HG03175 (cell line): ENCODE measurements around the gene CST9.
"Not testable (repeated sequence)": the region's sequence is repeated elsewhere in the genome, so short reads cannot be mapped to it uniquely, and the experiment has no call there.

Experiments
- ATAC-seq: cut with Tn5 transposase; IDR thresholded peaks from one replicate; pipeline ENCODE4 v1.9.1; 2021; ENCODE audit warnings: mild to moderate bottlenecking, moderate library complexity; ENCODE audit not compliant: unreplicated experiment

Gene CST9

DNA sequence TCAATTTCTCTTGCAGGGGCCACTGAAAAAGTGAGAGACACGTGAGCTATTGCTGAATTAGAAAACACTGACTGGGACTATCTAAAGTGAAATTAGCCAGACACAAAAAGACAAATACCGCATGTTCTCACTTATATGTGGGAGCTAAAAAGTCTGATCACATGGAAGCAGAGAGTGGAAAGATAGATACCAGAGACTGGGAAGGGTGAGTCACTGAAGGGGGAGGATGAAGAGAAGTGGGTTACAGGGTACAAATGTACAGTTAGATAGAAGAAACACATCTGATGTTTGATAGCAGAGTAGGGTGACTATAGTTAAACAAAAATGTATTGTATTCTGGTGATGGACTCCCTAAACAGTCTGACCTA lies 18.6 kb upstream of the CST9 start:
- no peak for ATAC-seq

GRCh38 chr20:23623666-23624323 lies 18.1 kb upstream of the CST9 start:
- ATAC-seq, result no peak

- peak; percentile 79 for ATAC-seq
These were observed 17.2 kb upstream of the CST9 start for GRCh38 chr20:23622839-23623343.

DNA sequence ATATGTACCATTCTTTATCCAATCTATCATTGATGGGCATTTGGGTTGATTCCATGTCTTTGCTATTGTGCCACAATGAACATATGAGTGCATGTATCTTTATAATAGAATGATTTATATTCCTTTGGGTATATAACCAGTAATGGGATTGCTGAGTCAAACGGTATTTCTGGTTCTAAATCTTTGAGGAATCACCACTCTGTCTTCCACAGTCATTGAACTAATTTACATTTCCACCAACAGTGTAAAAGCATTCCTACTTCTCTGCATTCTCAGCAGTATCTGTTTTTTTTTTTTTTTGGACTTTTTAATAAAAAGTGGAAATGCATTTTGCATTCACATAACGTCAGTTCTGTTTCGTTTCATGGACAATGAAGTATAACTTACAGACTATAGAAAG lies 16.7 kb upstream of the CST9 start:
- ATAC-seq, result not testable (repeated sequence)

DNA sequence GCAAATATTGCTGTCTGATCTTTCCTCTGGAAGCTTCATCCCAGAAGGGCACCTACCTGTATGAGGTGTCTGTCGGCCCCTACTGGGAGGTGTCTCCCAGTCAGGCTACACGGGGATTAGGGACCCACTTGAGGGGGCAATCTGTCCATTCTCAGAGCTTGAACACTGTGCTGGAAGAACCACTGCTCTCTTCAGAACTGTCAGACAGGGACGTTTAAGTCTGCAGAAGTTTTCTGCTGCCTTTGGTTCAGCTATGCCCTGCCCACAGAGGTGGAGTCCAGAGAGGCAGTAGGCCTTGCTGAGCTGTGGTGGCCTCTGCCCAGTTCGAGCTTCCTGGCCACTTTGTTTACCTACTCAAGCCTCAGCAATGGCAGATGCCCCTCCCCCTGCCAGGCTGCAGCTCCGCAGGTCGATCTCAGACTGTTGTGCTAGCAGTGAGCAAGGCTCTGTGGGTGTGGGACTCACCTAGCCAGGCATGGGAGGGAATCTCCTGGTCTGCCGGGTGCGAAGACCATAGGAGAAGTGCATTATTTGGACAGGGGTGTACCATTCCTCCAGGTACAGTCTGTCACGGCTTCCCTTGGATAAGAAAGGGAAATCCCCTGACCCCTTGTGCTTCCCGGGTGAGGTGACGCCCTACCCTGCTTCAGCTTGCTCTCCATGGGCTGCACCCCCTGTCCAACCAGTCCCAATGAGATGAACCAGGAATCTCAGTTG lies 15.1 kb upstream of the CST9 start:
- ATAC-seq, result not testable (repeated sequence)

- ATAC-seq, result no peak
These were observed 8.4 kb upstream of the CST9 start for GRCh38 chr20:23614163-23614562.

DNA sequence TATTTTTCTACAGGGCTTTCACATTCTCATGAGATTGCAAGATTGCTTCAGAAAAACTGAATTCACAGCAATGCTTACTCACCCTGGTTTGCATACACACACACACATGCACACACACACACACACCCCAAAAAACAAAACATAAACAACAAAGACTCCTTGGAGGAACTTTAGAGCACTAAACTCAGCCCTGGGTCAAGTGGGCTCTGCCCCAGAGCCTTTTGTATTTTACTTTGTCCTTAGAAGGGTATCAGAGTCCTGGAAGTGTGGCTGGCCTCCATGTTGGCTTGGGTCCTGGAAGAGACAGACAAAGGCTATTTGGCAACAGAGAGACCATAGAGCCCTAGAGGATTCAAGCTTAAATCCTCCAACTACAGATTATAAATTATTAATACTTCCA lies 8.0 kb upstream of the CST9 start:
- ATAC-seq, result no peak

GRCh38 chr20:23612396-23612795 lies 6.7 kb upstream of the CST9 start:
- ATAC-seq, result no peak

DNA sequence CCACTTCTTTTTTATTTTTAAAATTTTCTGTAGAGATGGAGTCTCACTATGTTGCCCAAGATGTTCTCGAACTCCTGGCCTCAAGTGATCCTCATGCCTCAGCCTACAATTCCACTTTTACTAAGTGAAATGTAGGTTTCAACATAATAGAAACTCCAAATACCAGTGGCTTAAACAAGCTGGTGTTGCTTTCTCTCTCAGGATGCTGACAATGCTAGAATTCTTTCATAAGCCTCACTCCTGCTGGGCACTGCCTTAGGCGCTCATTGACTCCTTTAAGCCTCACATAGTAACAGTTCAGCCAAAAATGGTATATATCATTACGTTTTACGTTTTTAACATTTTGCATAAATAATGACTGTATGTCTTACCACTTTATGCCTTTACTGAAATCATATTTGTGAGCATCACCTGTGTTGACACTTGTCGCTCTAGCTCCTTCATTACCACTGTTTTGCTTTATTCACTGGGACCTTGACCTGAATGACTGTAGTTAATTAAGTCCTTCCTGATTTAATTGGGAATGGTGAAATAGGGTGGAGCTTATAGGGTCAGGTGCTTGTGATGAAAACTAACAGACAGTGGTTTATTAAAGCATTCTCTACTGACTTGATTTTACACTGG lies 3.9 kb upstream of the CST9 start:
- no peak for ATAC-seq

DNA sequence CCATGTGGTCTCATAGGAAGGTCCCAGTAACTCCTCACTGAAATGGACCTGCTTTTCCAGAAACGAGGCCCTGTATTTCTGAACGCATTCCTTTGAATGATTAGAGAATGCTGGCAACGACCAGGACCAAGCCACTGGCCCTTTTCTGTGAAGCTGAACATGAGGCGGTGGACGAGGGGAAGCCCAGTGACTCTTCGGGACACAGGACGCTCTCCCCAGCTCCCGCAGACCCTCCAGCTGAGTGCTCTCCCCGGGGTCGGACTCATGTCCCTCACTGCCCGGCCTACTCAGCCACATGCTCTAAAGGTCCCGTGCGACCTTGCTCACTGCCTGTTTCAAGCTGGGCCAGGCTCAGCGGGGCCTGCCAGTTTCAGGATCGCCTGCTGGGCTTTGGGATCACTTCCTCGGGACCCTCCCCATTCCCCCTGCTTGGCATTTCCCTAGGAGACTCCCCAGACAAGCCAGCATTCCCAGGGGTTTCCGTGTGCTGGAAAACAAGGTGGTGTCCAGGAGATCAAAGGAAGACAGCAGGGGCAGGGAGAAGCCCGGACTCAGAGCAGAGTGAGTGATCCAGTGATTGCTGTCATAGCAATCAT lies 2.6 kb upstream of the CST9 start:
- ATAC-seq, result no peak

GRCh38 chr20:23607497-23608245 lies 2.0 kb upstream of the CST9 start:
- ATAC-seq, result no peak

GRCh38 chr20:23606652-23607049 lies 934 bp upstream of the CST9 start:
- peak; percentile 96 for ATAC-seq

DNA sequence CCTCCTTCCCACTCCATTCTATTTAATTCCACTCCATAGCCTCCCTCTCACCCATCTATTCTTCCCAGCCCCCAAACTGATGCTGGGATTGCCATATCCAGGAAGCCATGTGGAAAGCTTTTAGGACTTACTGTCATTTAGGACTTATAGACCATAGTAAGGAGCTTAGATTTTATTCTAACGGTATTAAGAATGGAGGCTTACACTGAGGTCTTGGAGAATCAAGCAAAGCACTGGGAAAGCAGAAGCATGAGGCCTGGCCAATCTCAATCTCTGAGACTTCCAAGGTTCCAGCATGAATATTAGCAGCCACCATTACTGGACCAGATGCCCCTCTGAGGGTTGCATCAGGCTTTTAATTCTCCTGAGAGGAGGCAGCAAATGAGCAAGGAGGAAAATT lies 1.4 kb downstream of the CST9 start:
- no peak for ATAC-seq

DNA sequence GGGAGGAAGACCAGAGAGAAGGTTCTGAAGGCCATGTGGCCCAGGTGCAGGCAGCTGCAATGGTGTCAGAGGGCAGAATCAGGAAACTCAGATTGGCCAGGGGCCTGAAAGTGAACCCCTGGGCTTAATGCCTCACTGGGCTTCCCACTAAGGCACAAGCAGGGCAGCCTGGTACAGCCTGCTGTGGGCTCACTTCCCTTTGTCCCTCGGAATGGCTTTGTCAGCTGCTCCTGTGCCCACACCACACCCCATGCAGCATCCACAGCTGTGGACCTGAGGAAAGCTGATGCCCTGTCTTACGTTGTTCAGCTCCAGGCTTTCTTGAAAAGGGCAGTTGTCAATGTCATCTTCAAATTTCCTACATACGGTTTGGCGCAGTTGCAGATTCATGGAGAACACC lies 2.4 kb downstream of the CST9 start:
- no peak for ATAC-seq

- ATAC-seq, result no peak
These were observed 3.0 kb downstream of the CST9 start for GRCh38 chr20:23602699-23603098.

DNA sequence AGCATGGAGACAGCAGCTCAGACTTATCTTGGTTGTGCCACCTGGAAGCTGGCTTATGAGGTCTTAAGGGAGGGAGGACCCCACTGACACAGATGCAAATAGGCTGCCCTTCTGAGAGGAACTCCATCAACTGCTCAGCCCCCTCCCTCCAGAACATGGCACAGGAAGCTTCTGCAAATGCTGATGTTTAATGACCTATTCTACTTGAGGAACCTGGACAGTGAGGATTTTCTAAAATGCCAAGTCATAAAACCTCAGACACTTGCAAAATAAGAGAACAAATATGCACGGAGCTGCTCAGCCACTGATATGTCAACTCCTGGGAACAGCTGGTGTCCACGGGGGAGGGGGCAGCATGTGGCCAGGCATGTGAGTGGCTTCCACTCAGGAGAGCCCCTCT lies 3.5 kb downstream of the CST9 start:
- no peak for ATAC-seq

DNA sequence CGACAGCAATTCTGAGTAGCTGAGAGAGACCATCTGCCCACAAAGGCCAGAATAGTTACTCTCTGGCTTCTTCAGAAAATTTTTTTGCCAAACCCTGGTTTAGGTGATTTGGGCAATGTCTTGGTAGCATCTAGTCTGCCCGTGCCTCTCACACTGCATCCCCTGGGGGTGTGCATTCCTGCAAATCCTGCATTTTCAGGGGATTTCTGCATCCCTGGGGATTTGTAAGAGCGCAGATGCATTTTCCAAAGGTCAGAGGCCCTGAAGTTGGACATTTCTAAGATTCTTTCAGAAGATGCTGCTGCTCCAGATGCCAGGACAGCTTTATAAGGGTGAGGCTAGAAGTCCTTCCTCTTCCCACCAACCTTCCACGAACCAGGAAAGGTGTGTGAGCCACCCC lies 4.0 kb downstream of the CST9 start:
- no peak for ATAC-seq

- no peak for ATAC-seq
These were observed 7.2 kb downstream of the CST9 start for GRCh38 chr20:23598481-23598880.

DNA sequence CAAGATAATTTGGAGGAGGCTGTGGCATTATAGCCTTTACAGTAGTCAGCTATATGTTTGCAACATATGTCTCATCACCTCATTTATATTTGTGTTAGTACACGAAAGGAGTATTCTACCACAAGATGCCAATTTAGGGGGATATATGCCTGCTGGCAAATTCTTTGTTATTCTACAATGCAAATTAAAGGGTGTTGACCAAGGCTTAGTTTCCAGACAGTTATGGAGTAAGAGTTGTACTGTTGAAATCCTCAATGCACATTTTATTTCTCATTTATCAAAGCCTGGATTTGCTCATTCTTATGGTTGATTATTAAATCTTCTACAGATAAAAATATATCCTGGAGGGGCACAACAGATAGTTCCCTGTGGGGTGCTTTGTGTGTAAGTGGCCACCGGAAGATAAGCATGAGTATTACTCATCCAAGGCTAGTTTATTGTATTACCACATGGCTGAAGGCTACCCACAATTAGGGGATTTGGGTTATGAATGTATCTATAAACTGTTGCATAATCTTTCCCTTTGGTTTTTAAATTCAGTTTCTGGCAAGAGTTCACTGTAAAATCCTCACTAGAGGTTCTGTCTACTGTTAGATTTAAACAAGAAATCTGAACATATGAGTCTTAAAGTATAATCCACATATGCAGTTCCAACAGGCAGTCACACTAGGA lies 9.0 kb downstream of the CST9 start:
- ATAC-seq, result no peak

- no peak for ATAC-seq
These were observed 9.8 kb downstream of the CST9 start for GRCh38 chr20:23595941-23596340.
